Pancreas (tissue), 10 donors: ENCODE measurements around the gene WWP2. TPM values are rescaled to one million over a fixed set of nuclear protein-coding genes. Genes with fewer than 3 reads are reported as not detected.
"Not testable (repeated sequence)": the region's sequence is repeated elsewhere in the genome, so short reads cannot be mapped to it uniquely, and the experiment has no call there.

Experiments
- ATAC-seq, 4 donors: fragments of 200-7000 bp; cut with Tn5 transposase; one replicate each; pipeline versions ENCODE4 v1.8.0 to v1.9.1; 2020; ENCODE audit warnings: mild to moderate bottlenecking in 4 of 4, moderate library complexity in 4 of 4
- DNase-seq, 6 donors: peaks; one replicate each; pipeline ENCODE4 v3.0.0-alpha.2; 2020
- FAIRE-seq: peaks from 2 replicates; lab custom pipeline; 2012; peaks lifted over from hg19 to GRCh38; lab: Jason Lieb, UNC
- H3K27ac ChIP-seq, 4 donors: fragments of 200-600 bp; sonication (generic); 1 replicate in 3 of 4; 2 replicates in 1 of 4; pipeline versions ENCODE4 v1.5.0 to v1.8.0; 2020
- H3K27me3 ChIP-seq, 4 donors: fragments of 200-600 bp; one replicate each; pipeline ENCODE4 v1.8.0; 2021
- H3K36me3 ChIP-seq, 3 donors: fragments of 200-600 bp; sonication (generic) in 1 of 3; one replicate each; pipeline versions ENCODE4 v1.5.0 to v1.8.0; 2020 to 2021
- H3K4me1 ChIP-seq, 3 donors: fragments of 200-600 bp; one replicate each; pipeline ENCODE4 v1.8.0; 2021
- H3K4me3 ChIP-seq, 4 donors: fragments of 200-600 bp; sonication (generic) in 2 of 4; one replicate each; pipeline versions ENCODE4 v1.5.0 to v1.8.0; 2020 to 2021
- H3K9me3 ChIP-seq, 4 donors: fragments of 200-600 bp; one replicate each; pipeline ENCODE4 v1.8.0; 2021
- WGBS, 2 donors: extraction: QIAGEN DNeasy Blood & Tissue Kit; methylation state at CpG; one replicate each; pipeline ENCODE4 v1.1.7; 2013; 5-methylcytosine and 5-hydroxymethylcytosine counted together
- intact Hi-C, 3 donors: fragments of 100-400 bp; cut with DNase I; formaldehyde crosslinking; loops; one replicate each; pipeline versions ENCODE4 v1.11.1 to v1.14.2; 2022
- polyA plus RNA-seq, 2 donors: library from polyadenylated mRNA; stranded (reverse); fragments of 200-250 nt; gene quantifications; one replicate each; pipeline ENCODE4 v1.2.3, GENCODE V29; 2013
- total RNA-seq, 6 donors: library from RNA; stranded (reverse); fragmentation: NEBNext Ultra II Directional in 4 of 6; extraction: Animal tissue kit (Norgen Biotek cat#: 25700) in 4 of 6; gene quantifications; one replicate each; pipeline versions ENCODE4 v1.2.1 to v1.2.4, GENCODE V29; 2021 to 2023
- TF ChIP-seq, protein P1 (sequence below), 4 donors: fragments of 200-600 bp; sonication (generic) in 3 of 4; IDR thresholded peaks; one replicate each; pipeline versions ENCODE4 v1.5.0 to v1.8.0; 2021; ENCODE audit warnings: antibody characterized with exemption in 4 of 4
- donor health status: healthy with polysubstance abuse.
- donor health status: DM: no; HTN: no; CAD: no; lungs with moderate emphysema.
- donor health status: DM: no; HTN: no; CAD: no.
- donor health status: control.
- donor health status: control.
- donor health status: Bipolar disorder and iron deficiency.
- donor health status: DM: yes; HTN: yes; CAD: no.
- donor health status: DM: no; HTN: no; CAD: no.
- donor health status: DM: no; HTN: no; CAD: no.
- donor health status: DM: yes; HTN: yes; CAD: no.

WWP2 gene
- total and polyA plus RNA-seq, 8 donors: 27.4 to 50.4 (median 35.4) TPM

DNA sequence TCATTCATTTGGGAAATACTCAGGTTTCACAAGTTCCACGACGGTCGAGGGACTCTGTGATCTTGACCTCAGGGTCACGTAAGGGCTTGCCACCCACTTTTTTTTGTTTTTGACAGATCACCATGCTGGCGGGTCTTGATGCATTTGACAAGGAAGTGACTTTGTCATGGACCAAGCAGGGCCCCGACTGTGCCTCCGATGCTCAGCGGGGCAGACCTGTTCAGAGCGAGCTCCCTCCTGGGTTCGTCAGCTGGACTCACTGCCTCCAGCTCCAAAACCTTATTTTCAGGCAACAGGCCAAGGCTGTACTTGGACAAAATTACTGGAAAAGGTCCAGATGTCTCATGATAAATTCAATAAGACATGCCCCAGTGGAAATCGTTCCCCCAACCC lies 180.0 kb downstream of the WWP2 start:
- Histone ChIP-seq H3K27me3 (no peaks in the 10 kb centered on the region), H3K27ac (no peak overlapping the region), H3K4me3 (no peak overlapping the region), H3K36me3 (peaks cover 0 to 40% (median 25%) of the 10 kb centered on the region in 3 donors), H3K4me1 (no peaks in the 10 kb centered on the region), H3K9me3 (no peaks in the 10 kb centered on the region)
- ATAC-seq: no peak
- peak in 1 of 6 donors; percentile 6 for DNase-seq
- TF ChIP-seq, protein P1, sequence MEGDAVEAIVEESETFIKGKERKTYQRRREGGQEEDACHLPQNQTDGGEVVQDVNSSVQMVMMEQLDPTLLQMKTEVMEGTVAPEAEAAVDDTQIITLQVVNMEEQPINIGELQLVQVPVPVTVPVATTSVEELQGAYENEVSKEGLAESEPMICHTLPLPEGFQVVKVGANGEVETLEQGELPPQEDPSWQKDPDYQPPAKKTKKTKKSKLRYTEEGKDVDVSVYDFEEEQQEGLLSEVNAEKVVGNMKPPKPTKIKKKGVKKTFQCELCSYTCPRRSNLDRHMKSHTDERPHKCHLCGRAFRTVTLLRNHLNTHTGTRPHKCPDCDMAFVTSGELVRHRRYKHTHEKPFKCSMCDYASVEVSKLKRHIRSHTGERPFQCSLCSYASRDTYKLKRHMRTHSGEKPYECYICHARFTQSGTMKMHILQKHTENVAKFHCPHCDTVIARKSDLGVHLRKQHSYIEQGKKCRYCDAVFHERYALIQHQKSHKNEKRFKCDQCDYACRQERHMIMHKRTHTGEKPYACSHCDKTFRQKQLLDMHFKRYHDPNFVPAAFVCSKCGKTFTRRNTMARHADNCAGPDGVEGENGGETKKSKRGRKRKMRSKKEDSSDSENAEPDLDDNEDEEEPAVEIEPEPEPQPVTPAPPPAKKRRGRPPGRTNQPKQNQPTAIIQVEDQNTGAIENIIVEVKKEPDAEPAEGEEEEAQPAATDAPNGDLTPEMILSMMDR (IDR thresholded peaks at IDR 0.05): no peak
- FAIRE-seq: no peak
- WGBS, 2 donors: 81 to 82% methylated on average over 11 of the region's 11 CpGs
- intact Hi-C loops: no loop called here

DNA sequence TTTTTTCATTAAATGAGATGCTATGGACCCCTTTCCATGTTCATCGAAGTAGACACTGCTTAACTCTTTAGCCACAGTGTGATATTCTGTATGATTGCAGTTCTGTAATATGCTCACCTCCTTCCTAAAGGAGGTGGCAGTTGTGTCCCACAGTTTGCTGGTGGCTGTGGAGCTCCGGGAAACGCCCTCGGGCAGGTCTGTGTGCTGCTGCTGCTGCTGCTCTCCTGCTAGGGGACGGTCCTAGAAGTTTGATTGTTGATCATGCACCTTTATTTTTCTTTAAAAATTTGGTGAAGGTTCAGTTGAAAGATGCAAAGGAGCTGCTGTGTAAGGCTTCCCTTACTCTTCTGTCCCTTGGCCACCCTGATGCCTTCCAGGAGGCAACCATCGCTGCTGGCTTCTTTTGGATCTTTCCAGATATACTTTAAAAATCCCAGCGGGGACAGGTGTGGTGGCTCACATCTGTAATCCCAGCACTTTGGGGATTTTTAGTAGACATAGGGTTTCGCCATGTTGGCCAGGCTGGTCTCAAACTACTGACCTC lies 180.6 kb downstream of the WWP2 start:
- no peak for ATAC-seq
- Histone ChIP-seq H3K4me3 (no peak overlapping the region), H3K27ac (no peak overlapping the region), H3K27me3 (no peaks in the 10 kb centered on the region), H3K36me3 (peaks cover 0 to 34% (median 21%) of the 10 kb centered on the region in 3 donors), H3K4me1 (no peaks in the 10 kb centered on the region), H3K9me3 (no peaks in the 10 kb centered on the region)
- intact Hi-C loops: no loop called here
- WGBS, 2 donors: 89 to 90% methylated on average over 8 of the region's 8 CpGs
- no peak for DNase-seq
- FAIRE-seq: no peak
- TF ChIP-seq, protein P1 (IDR thresholded peaks at IDR 0.05): no peak

DNA sequence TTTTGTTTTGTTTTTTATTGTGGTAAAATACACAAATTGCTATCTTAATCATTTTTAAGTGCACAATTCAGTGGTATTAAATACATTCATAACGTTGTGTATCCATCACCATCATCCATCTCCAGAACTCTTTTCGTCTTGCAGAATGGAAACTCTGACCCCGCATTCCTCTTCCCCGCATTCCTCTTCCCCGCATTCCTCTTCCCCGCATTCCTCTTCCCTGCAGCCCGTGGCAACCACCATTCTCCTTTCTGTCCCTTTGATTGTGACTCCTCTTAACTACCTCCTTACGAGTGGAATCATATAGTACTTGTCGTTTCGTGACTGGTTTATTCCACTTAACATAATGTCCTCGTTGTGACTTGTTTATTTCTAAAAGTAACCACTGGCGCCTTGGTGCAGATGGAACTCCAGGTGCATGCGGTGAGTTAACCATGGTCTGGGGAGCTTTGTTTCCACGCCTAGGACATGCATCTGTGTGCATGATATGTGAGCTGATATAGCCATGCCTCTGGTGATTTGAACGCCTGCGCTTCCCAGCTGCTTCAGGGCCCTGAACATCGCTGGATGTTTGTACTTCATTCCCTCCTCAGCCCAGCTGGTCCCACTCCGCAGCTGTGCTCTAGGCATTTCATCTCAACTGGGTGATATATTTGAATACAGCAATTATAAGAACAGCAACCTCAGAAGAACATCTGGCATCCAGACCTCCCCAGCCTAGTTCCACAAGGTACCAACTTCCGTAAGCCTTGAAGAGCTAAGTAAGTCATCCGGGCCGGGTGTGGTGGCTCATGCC lies 181.3 kb downstream of the WWP2 start:
- 86 to 91% methylated on average over 15 to 16 of the region's 21 CpGs for WGBS, 2 donors
- H3K9me3 ChIP-seq, H3K27ac ChIP-seq, H3K27me3 ChIP-seq, DNase-seq, H3K4me3 ChIP-seq, H3K4me1 ChIP-seq, intact Hi-C loops, ATAC-seq, FAIRE-seq: not testable (repeated sequence)
- peaks cover 0 to 28% (median 15%) of the 10 kb centered on the region in 3 donors for H3K36me3 ChIP-seq

DNA sequence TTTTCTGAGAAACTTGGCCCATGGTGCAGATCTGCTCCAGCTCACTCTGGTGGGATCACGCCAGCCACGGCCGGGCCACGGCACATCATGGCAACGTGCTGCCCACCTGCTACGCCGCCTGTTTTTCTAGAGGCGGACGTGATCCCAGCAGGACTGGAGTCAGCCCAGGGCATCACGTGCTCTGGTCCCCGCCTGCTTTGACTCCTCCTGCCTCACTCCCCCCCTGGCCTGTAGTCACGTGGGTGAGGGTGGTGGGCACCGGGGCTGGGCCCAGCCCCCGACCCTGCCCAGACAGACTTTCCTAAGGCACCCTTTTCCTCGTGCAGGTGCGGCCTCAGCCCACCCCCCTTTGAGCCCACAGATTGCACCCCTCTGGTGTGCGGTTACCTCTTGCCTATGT lies 188.3 kb downstream of the WWP2 start:
- peak in 1 of 4 donors; percentile 16 for ATAC-seq
- H3K27me3 ChIP-seq, H3K4me1 ChIP-seq, H3K27ac ChIP-seq, H3K9me3 ChIP-seq, H3K4me3 ChIP-seq, FAIRE-seq, intact Hi-C loops, DNase-seq, H3K36me3 ChIP-seq: not testable (repeated sequence)
- WGBS, 2 donors: no CpG with 5 or more reads among the region's 17 CpGs

DNA sequence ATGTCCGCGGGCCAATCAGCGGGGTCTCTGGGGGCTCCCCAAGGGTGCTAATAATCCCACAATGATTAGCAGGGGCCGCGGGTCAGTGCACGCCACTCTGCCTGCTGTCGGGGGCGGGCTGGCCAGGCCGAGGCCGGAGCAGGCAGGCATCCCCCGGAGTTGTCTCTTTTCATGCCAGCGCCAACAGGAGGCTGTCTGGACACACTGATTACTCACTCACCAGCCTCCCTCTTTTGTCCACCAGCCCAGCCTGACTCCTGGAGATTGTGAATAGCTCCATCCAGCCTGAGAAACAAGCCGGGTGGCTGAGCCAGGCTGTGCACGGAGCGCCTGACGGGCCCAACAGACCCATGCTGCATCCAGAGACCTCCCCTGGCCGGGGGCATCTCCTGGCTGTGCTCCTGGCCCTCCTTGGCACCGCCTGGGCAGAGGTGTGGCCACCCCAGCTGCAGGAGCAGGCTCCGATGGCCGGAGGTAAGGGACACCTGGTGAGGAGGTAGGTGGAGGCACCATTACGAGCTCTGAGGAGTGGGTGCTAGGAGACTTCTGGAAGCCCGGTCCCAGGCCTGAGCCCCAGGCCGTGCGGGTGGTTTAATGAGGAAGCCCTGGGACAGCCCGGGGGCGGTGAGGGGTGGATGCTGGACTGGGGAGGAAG lies 189.0 kb downstream of the WWP2 start, which contains the start of gene CLEC18A:
TSS of gene CLEC18A (plus strand) at position 318 of the 655 bp plus-strand sequence. CDS start at position 351, 33 bp downstream.
- FAIRE-seq: not testable (repeated sequence)

DNA sequence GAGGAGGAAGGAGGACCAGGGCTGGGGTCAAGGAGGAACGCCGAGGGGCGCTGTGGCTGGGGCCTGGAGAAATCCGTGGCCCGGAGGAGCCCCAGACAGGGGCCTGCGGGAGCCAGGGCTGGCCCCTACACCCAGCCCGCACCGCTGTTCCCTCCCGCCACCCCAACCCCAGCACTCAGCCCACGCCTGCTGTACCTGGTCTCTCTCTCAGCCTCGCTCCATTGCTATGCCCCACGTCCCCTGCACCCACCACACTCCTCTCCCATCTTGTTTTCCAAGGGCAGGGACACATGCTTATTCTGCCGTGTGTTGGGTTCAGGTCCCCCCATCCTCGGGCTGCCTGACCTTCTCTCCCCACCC lies 189.5 kb downstream of the WWP2 start:
- intact Hi-C loops, H3K9me3 ChIP-seq, DNase-seq, H3K4me3 ChIP-seq, H3K27ac ChIP-seq, H3K27me3 ChIP-seq, FAIRE-seq, H3K36me3 ChIP-seq, H3K4me1 ChIP-seq, ATAC-seq: not testable (repeated sequence)
- WGBS, 2 donors: no CpG with 5 or more reads among the region's 14 CpGs

More for the DNA sequence above, 189.0 kb downstream of the WWP2 start, which contains the start of gene CLEC18A:
- H3K36me3 ChIP-seq, DNase-seq, H3K9me3 ChIP-seq, H3K4me1 ChIP-seq, intact Hi-C loops, H3K27me3 ChIP-seq, H3K4me3 ChIP-seq, H3K27ac ChIP-seq: not testable (repeated sequence)
- peak in 3 of 4 donors; percentile 30 to 33 (median 32) for ATAC-seq
- WGBS, 2 donors: 55 to 84% methylated on average over 3 to 10 of the region's 26 CpGs

DNA sequence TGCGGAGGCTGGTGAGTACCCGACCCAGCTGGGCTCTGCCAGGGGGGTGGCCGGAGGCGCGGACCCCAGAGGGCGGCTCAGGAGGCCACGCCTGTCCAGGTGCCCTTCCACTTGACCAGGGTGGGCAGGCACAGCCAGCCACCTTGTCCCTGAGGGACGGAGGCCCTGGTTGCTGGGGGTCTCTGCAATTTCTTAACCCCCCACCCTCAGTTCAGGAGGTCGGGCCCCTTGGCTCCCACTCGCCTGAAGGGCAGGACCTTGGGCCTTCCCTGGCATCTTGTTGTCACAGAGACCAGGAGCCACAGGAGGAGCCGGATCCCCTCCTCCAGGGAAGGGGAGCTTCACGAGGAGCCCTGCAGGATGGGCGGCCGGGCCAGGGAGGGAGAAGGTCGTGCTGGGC lies 190.0 kb downstream of the WWP2 start:
- intact Hi-C loops, H3K4me1 ChIP-seq, H3K27me3 ChIP-seq, FAIRE-seq, H3K9me3 ChIP-seq, H3K27ac ChIP-seq, DNase-seq, H3K36me3 ChIP-seq, H3K4me3 ChIP-seq, ATAC-seq: not testable (repeated sequence)
- 81 to 96% methylated on average over 3 to 8 of the region's 15 CpGs for whole genome bisulfite sequencing, 2 donors

DNA sequence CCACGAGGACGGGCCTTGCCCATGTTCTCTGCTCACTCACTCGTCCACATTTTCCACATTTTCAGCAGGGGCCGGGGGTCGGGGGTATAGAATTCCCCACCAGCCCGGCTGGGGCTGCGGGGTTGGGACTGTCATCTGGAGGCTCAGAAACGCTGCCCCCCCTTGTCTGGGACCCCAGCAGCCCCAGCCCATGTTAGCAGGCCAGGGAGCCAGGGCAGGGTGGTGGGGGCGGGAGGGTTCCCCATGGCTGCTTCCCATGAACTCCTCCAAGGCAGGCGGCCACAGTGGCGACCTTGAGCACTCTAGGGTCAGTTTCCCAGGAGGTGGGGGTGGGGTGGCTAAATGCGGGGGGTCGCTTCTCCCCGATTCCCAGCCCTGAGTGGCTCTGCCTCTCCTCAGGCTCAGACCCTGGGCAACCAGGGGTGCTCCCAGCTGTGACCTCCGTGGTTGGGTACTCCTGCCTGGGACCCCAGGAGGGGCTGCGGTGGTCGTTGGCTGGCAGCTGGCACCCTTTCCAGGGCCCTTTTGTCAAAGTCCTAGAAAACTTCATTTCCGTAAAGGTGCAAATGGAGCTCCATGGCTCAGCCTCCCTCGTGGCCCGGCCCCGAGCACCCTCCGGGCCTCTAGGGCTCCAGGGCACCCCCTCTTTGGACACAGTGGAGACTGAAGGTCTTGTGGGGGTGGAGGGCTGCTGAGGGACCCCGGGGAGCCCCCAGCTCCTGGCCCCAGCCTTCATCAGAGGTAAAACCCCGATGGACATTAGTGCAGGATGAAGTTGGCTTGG lies 190.6 kb downstream of the WWP2 start:
- intact Hi-C loops, H3K36me3 ChIP-seq, H3K27ac ChIP-seq, ATAC-seq, H3K27me3 ChIP-seq, DNase-seq, H3K9me3 ChIP-seq, H3K4me3 ChIP-seq, FAIRE-seq, H3K4me1 ChIP-seq: not testable (repeated sequence)
- WGBS, 2 donors: 66 to 76% methylated on average over 15 to 18 of the region's 24 CpGs

- FAIRE-seq, H3K36me3 ChIP-seq, H3K27me3 ChIP-seq, H3K9me3 ChIP-seq, ATAC-seq, intact Hi-C loops, H3K4me3 ChIP-seq, H3K27ac ChIP-seq, DNase-seq, H3K4me1 ChIP-seq: not testable (repeated sequence)
- WGBS, 2 donors: 94 to 96% methylated on average over 13 of the region's 13 CpGs
Observed at GRCh38 chr16:69954241-69954640, 192.1 kb downstream of the WWP2 start.
